D721Med (cell line): ENCODE results near the gene MAP7D3.

ENCODE experiments used
- DNase-seq: peaks from one replicate; pipeline ENCODE4 v3.0.0; 2011; ENCODE audit warnings: low spot score; ENCODE audit not compliant: insufficient read length
- FAIRE-seq: peaks from 2 replicates; lab custom pipeline; 2011; peaks lifted over from hg19 to GRCh38; lab: Jason Lieb, UNC
- CTCF ChIP-seq: IDR thresholded peaks from 2 replicates; pipeline ENCODE4 v1.5.1; 2012; ENCODE audit warnings: mild to moderate bottlenecking, control low read depth; ENCODE audit not compliant: insufficient read depth; ENCODE audit errors: missing control alignments

Gene MAP7D3

GRCh38 chrX:136200466-136200865, 50.7 kb downstream of the MAP7D3 start:
- DNase-seq (no peak), FAIRE-seq (no peak)
- peak; percentile 49 for TF ChIP-seq CTCF

GRCh38 chrX:136199365-136199764, 51.8 kb downstream of the MAP7D3 start:
- FAIRE-seq (peak; percentile 48), DNase-seq (no peak)
- no peak for TF ChIP-seq CTCF

DNA sequence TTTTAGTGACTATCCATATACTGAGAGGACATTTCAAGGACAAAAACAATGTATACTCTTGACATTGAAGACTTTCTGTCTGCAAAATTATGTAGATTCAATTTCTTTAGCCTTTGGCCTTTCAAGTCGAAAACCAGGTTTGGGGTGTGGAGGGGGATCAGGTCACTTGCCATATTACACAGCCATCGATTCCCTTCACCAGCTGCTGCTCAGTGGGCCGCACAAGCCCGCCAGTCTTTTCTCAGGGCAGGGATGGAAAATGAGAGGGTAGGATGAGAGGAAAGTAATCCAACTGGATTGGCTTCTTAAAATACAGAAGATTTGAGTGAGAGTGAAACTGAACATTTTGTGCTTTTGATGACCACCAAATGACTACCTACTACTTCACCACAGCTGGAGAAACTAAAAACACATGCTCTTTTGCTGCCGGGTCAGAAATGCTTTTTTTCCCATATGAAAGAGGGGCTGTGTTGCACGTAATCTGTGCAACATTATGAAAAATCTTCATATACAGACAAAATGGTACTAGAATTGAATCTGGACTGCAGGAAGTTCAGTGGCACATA, 52.4 kb downstream of the MAP7D3 start:
- no peak for DNase-seq
- TF ChIP-seq CTCF: no peak
- FAIRE-seq: no peak

GRCh38 chrX:136198010-136198409, 53.2 kb downstream of the MAP7D3 start:
- no peak for FAIRE-seq
- no peak for TF ChIP-seq CTCF

GRCh38 chrX:136196691-136197155, 54.5 kb downstream of the MAP7D3 start:
- TF ChIP-seq CTCF: no peak
- no peak for DNase-seq
- peak; percentile 63 for FAIRE-seq

More at GRCh38 chrX:136198010-136198409, 53.2 kb downstream of the MAP7D3 start:
- DNase-seq: no peak

GRCh38 chrX:136195247-136195646, 56.0 kb downstream of the MAP7D3 start:
- FAIRE-seq (no peak), DNase-seq (no peak)
- no peak for TF ChIP-seq CTCF

GRCh38 chrX:136194536-136194935, 56.7 kb downstream of the MAP7D3 start:
- FAIRE-seq (no peak), DNase-seq (no peak)
- TF ChIP-seq CTCF: no peak
